GM13977 (cell line): Measurements from ENCODE around the gene KLF15.

ENCODE experiments used
- DNase-seq: peaks from one replicate; pipeline ENCODE4 v3.0.0; 2012; ENCODE audit warnings: low spot score
- CTCF ChIP-seq: IDR thresholded peaks from 2 replicates; pipeline ENCODE4 v1.5.1; 2012; ENCODE audit warnings: mild to moderate bottlenecking, control low read depth; ENCODE audit not compliant: insufficient read depth; ENCODE audit errors: extremely low read depth, missing control alignments
- in situ Hi-C: fragments of 300-500 bp; cut with MboI; formaldehyde crosslinking; loops from one replicate; pipeline ENCODE4 v1.12.0; 2022; ENCODE audit warnings: low sequenced_read_pairs, low pct_unique_long_range_greater_than_20kb, mixed read lengths, inconsistent platforms; ENCODE audit not compliant: unreplicated experiment

The KLF15 gene

GRCh38 chr3:126389794-126390146 is 32.6 kb upstream of the KLF15 start:
- TF ChIP-seq CTCF, result no peak
- no peak for DNase-seq
- in situ Hi-C loops, result no loop called here

GRCh38 chr3:126389112-126389793 is 32.0 kb upstream of the KLF15 start:
- DNase-seq, result peak; percentile 88
- in situ Hi-C loops, result no loop called here
- peak; percentile 99 for TF ChIP-seq CTCF

GRCh38 chr3:126381966-126382365 is 24.8 kb upstream of the KLF15 start:
- in situ Hi-C loops, result no loop called here
- DNase-seq, result no peak
- TF ChIP-seq CTCF, result no peak

GRCh38 chr3:126380011-126380768 is 23.0 kb upstream of the KLF15 start:
- TF ChIP-seq CTCF, result no peak
- in situ Hi-C loops, result no loop called here

GRCh38 chr3:126378341-126378751 is 21.1 kb upstream of the KLF15 start:
- TF ChIP-seq CTCF, result no peak
- in situ Hi-C loops, result no loop called here

More at GRCh38 chr3:126380011-126380768, 23.0 kb upstream of the KLF15 start:
- DNase-seq, result no peak

GRCh38 chr3:126377211-126377610 is 20.0 kb upstream of the KLF15 start:
- in situ Hi-C loops, result no loop called here
- DNase-seq, result no peak
- no peak for TF ChIP-seq CTCF

More at GRCh38 chr3:126378341-126378751, 21.1 kb upstream of the KLF15 start:
- no peak for DNase-seq
